ENCODE results near the gene ZNF398.
A peak's percentile ranks its signal among the peaks of the same experiment; 100 is the strongest.

Gene ZNF398

GRCh38 chr7:149104214-149104613 is 43.0 kb upstream of the ZNF398 start:
- Histone ChIP-seq H3K36me3 (no peaks in the 10 kb centered on the region), H3K9me3 (no peaks in the 10 kb centered on the region), H3K27me3 (no peaks in the 10 kb centered on the region; the same call in 1 of the 2 replicates), H3K4me1 (no peaks in the 10 kb centered on the region), H3K4me3 (ENCODE audit: low read depth, low read length) (no peak overlapping the region)
- no peak for TF ChIP-seq CTCF (IDR thresholded peaks at IDR 0.05; ENCODE audit: low read depth, low read length)
- DNase-seq = no peak

GRCh38 chr7:149104749-149105148 is 42.5 kb upstream of the ZNF398 start:
- no peaks in the 10 kb centered on the region for H3K4me1 ChIP-seq

GRCh38 chr7:149109969-149110368 is 37.3 kb upstream of the ZNF398 start:
- no peaks in the 10 kb centered on the region for H3K4me1 ChIP-seq
- DNase-seq = no peak
- H3K27me3 ChIP-seq = no peaks in the 10 kb centered on the region
- H3K9me3 ChIP-seq = no peaks in the 10 kb centered on the region
- no peak overlapping the region for H3K4me3 ChIP-seq (ENCODE audit: low read depth, low read length)
- H3K36me3 ChIP-seq = no peaks in the 10 kb centered on the region
- no peak for TF ChIP-seq CTCF (IDR thresholded peaks at IDR 0.05; ENCODE audit: low read depth, low read length)

More at GRCh38 chr7:149104749-149105148, 42.5 kb upstream of the ZNF398 start:
- Histone ChIP-seq H3K36me3 (no peaks in the 10 kb centered on the region), H3K4me3 (ENCODE audit: low read depth, low read length) (no peak overlapping the region), H3K27me3 (no peaks in the 10 kb centered on the region; the same call in 1 of the 2 replicates), H3K9me3 (no peaks in the 10 kb centered on the region)
- DNase-seq = no peak
- no peak for TF ChIP-seq CTCF (IDR thresholded peaks at IDR 0.05; ENCODE audit: low read depth, low read length)

- H3K36me3 ChIP-seq = peaks cover 4% of the 10 kb centered on the region; the same call in 1 of the 2 replicates
- no peak for TF ChIP-seq CTCF (IDR thresholded peaks at IDR 0.05; ENCODE audit: low read depth, low read length)
- peak overlapping the region; percentile 93 for H3K4me3 ChIP-seq (ENCODE audit: low read depth, low read length)
- no peaks in the 10 kb centered on the region for H3K9me3 ChIP-seq
- no peak for DNase-seq
- no peaks in the 10 kb centered on the region for H3K27me3 ChIP-seq
- H3K4me1 ChIP-seq = no peaks in the 10 kb centered on the region
Observed at GRCh38 chr7:149125189-149125862, 21.9 kb upstream of the ZNF398 start.

- TF ChIP-seq CTCF (IDR thresholded peaks at IDR 0.05; ENCODE audit: low read depth, low read length) = peak; percentile 88
- Histone ChIP-seq H3K36me3 (peaks cover 12% of the 10 kb centered on the region; the same call in 1 of the 2 replicates), H3K4me3 (ENCODE audit: low read depth, low read length) (peak within 1 kb of the TSS; percentile 93), H3K4me1 (no peaks in the 10 kb centered on the region), H3K27me3 (no peaks in the 10 kb centered on the region), H3K9me3 (no peaks in the 10 kb centered on the region; the same call in 1 of the 2 replicates)
- peak; percentile 97 for DNase-seq
Observed at GRCh38 chr7:149125863-149126661, 21.2 kb upstream of the ZNF398 start, which contains the start of gene ZNF425. TSS of gene ZNF425 (minus strand) at chr7:149126324. CDS start at chr7:149126213, 111 bp downstream.
